Esophagus (tissue), 2 donors: Measurements from ENCODE around the gene SDC4. TPM values are rescaled to one million over a fixed set of nuclear protein-coding genes. Genes with fewer than 3 reads are reported as not detected.

Experiments used
- H3K27ac ChIP-seq, 2 donors: one replicate each; pipeline ENCODE4 v1.5.1; 2013; ENCODE audit warnings: low read depth in 2 of 2, mild to moderate bottlenecking in 2 of 2, inconsistent platforms in 1 of 2, low read length in 1 of 2, moderate library complexity in 1 of 2
- H3K27me3 ChIP-seq, 2 donors: one replicate each; pipeline ENCODE4 v1.6.1; 2013; ENCODE audit warnings: low read length in 2 of 2, control low read depth in 1 of 2, mild to moderate bottlenecking in 1 of 2; ENCODE audit not compliant: insufficient read depth in 2 of 2, control insufficient read depth in 1 of 2
- H3K36me3 ChIP-seq, 2 donors: one replicate each; pipeline ENCODE4 v1.6.1; 2013; ENCODE audit warnings: low read length in 1 of 2; ENCODE audit not compliant: control insufficient read depth in 2 of 2, insufficient read depth in 2 of 2
- H3K4me1 ChIP-seq, 2 donors: one replicate each; pipeline ENCODE4 v1.6.1; 2013; ENCODE audit warnings: low read length in 1 of 2; ENCODE audit not compliant: control insufficient read depth in 2 of 2, insufficient read depth in 2 of 2
- H3K4me3 ChIP-seq, 2 donors: one replicate each; pipeline ENCODE4 v1.5.1; 2013; ENCODE audit warnings: low read length in 2 of 2, mild to moderate bottlenecking in 2 of 2, low read depth in 1 of 2, moderate library complexity in 1 of 2
- H3K9me3 ChIP-seq, 2 donors: one replicate each; pipeline ENCODE4 v1.6.1; 2013; ENCODE audit warnings: mild to moderate bottlenecking in 2 of 2, low read depth in 1 of 2, low read length in 1 of 2, moderate library complexity in 1 of 2; ENCODE audit not compliant: control insufficient read depth in 2 of 2, insufficient read depth in 1 of 2
- WGBS, 2 donors: extraction: QIAGEN DNeasy Blood & Tissue Kit; methylation state at CpG; one replicate each; pipeline ENCODE4 v1.1.7; 2013; 5-methylcytosine and 5-hydroxymethylcytosine counted together
- polyA plus RNA-seq, 2 donors: library from polyadenylated mRNA; stranded (reverse); fragments of 200-250 nt; gene quantifications; one replicate each; pipeline ENCODE4 v1.2.3, GENCODE V29; 2013
- donor health status: healthy with polysubstance abuse.
- donor health status: Bipolar disorder and iron deficiency.

The SDC4 gene
- polyA plus RNA-seq, 2 donors, result 49.4 to 64.6 TPM

DNA sequence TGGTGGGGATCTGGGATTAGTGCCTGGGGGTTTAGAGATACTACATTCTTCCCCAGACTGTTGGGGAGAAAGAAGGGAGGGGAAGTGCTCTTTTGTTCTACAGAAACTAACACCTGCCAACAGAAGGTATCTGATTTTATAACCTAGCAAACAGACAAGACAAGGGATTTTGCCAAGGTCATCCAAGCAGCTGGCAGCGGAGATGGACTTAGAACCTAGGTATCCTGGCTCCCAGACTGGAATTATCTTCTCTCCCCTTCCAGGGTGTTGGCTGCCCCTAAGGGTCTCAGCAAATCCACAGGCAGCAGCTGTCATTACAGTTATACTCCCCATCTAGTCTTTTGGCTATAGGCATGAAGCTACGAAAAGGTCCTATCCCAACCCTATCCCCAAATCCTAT, 8.4 kb downstream of the SDC4 start:
- peaks cover 8 to 16% of the 10 kb centered on the region in 2 donors for H3K36me3 ChIP-seq
- H3K4me3 ChIP-seq, result no peak overlapping the region
- peaks cover 17 to 54% of the 10 kb centered on the region in 2 donors for H3K4me1 ChIP-seq
- H3K27me3 ChIP-seq, result no peaks in the 10 kb centered on the region
- no peaks in the 10 kb centered on the region for H3K9me3 ChIP-seq
- 77 to 91% methylated on average over 2 of the region's 2 CpGs for WGBS, 2 donors
- H3K27ac ChIP-seq, result peak overlapping the region; percentile 83 to 98

GRCh38 chr20:45339084-45339483, 9.1 kb downstream of the SDC4 start:
- Histone ChIP-seq H3K4me3 (no peak overlapping the region), H3K4me1 (peaks cover 17 to 54% of the 10 kb centered on the region in 2 donors), H3K27ac (peak overlapping the region; percentile 83 to 98), H3K27me3 (no peaks in the 10 kb centered on the region), H3K9me3 (no peaks in the 10 kb centered on the region), H3K36me3 (peaks cover 8 to 17% of the 10 kb centered on the region in 2 donors)
- WGBS, 2 donors, result 60 to 61% methylated on average over 6 of the region's 6 CpGs

- Histone ChIP-seq H3K27ac (peak overlapping the region; percentile 83 to 98), H3K9me3 (no peaks in the 10 kb centered on the region), H3K36me3 (peaks cover 8 to 17% of the 10 kb centered on the region in 2 donors), H3K4me3 (no peak overlapping the region), H3K27me3 (no peaks in the 10 kb centered on the region), H3K4me1 (peaks cover 15 to 47% of the 10 kb centered on the region in 2 donors)
- 73 to 75% methylated on average over 11 of the region's 11 CpGs for whole genome bisulfite sequencing, 2 donors
Measured at GRCh38 chr20:45338121-45339030, 9.8 kb downstream of the SDC4 start.

DNA sequence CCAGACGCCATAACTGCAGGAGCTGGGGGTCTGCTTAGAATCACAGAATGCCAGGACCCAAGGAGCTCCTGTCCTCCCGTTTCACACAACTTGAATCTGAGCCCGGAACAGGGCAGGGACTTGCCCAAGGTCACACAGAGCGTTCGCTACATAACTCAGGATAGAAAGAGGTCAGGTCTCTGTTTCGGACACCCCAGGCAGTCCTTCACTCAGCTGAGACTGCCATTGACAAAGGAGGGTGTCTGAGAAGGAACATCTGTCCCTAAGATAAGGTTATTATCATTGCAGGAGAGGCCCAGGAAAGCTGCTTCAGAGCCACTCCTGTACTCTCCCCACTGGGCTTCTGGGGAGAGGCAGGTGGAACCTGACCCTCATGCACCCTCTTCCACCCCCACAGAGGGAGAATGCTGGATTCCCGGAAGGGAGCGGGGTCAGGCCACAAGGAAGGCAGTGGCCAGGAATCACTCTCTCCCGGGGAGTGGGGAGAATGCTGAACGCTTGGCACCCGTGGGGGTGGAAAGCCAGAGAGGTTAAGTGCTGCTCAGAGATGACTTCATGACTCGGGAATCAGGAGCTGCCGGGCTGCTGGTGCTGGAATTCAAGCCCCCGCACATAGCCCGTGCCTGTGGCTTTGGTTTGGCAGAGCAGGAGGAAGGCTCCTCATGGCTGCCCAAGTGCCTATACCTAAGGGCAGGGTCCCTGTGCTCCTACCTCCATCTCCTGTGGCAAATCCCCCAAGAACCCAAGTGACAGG, 10.7 kb downstream of the SDC4 start:
- peaks cover 12 to 21% of the 10 kb centered on the region in 2 donors for H3K36me3 ChIP-seq
- H3K27me3 ChIP-seq, result no peaks in the 10 kb centered on the region
- H3K4me1 ChIP-seq, result peaks cover 15 to 43% of the 10 kb centered on the region in 2 donors
- H3K4me3 ChIP-seq, result no peak overlapping the region
- H3K27ac ChIP-seq, result peak overlapping the region; percentile 83 to 98
- WGBS, 2 donors, result 31 to 35% methylated on average over 15 of the region's 15 CpGs
- H3K9me3 ChIP-seq, result no peaks in the 10 kb centered on the region

GRCh38 chr20:45336530-45337366, 11.5 kb downstream of the SDC4 start:
- H3K4me1 ChIP-seq, result peaks cover 12 to 36% of the 10 kb centered on the region in 2 donors
- H3K36me3 ChIP-seq, result peaks cover 12 to 21% of the 10 kb centered on the region in 2 donors
- whole genome bisulfite sequencing, 2 donors, result 44 to 58% methylated on average over 11 of the region's 11 CpGs
- H3K4me3 ChIP-seq, result peak overlapping the region in 1 of 2 donors; percentile 2
- H3K27ac ChIP-seq, result peak overlapping the region; percentile 83 to 98
- no peaks in the 10 kb centered on the region for H3K9me3 ChIP-seq
- no peaks in the 10 kb centered on the region for H3K27me3 ChIP-seq

GRCh38 chr20:45330476-45330875, 17.7 kb downstream of the SDC4 start:
- WGBS, 2 donors, result 93 to 97% methylated on average over 3 of the region's 3 CpGs
- Histone ChIP-seq H3K4me3 (no peak overlapping the region), H3K27me3 (no peaks in the 10 kb centered on the region), H3K27ac (peak overlapping the region in 1 of 2 donors; percentile 45), H3K36me3 (peaks cover 14 to 44% of the 10 kb centered on the region in 2 donors), H3K4me1 (no peaks in the 10 kb centered on the region), H3K9me3 (no peaks in the 10 kb centered on the region)

- 66 to 68% methylated on average over 7 of the region's 7 CpGs for WGBS, 2 donors
- H3K27ac ChIP-seq, result peak overlapping the region in 1 of 2 donors; percentile 45
- peaks cover 10 to 41% of the 10 kb centered on the region in 2 donors for H3K36me3 ChIP-seq
- H3K4me3 ChIP-seq, result no peak overlapping the region
- H3K27me3 ChIP-seq, result no peaks in the 10 kb centered on the region
- H3K9me3 ChIP-seq, result no peaks in the 10 kb centered on the region
- H3K4me1 ChIP-seq, result no peaks in the 10 kb centered on the region
Measured at GRCh38 chr20:45329497-45330319, 18.5 kb downstream of the SDC4 start.

DNA sequence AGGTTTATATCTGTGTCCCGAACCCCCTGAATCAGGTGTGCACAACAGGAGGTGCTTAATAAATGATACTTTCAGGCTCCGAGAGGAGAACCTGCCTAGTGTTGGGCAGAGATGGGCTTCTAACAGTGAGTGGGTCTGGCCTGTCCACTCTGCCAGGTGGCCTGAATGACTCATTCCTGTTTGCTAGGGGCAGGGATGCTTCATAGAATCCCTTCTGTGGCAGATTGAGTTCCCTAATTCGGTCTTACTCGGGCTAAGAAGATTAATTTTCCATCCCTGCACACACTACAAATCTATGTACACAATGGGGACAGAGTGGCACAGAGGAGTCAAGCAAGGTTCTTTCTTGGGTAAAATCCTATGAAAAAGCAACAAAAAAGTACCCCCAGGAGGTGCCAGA, 19.8 kb downstream of the SDC4 start:
- no peak overlapping the region for H3K27ac ChIP-seq
- no peaks in the 10 kb centered on the region for H3K9me3 ChIP-seq

More for the DNA sequence above, 19.8 kb downstream of the SDC4 start:
- Histone ChIP-seq H3K36me3 (peaks cover 10 to 44% of the 10 kb centered on the region in 2 donors), H3K4me3 (no peak overlapping the region), H3K27me3 (no peaks in the 10 kb centered on the region), H3K4me1 (no peaks in the 10 kb centered on the region)
- 88 to 89% methylated on average over 4 of the region's 4 CpGs for WGBS, 2 donors
